NCI-H774 (cell line): ENCODE measurements around the gene EXOSC2.
"Not testable (repeated sequence)": the region's sequence is repeated elsewhere in the genome, so short reads cannot be mapped to it uniquely, and the experiment has no call there.

Experiments used
- DNase-seq: peaks from one replicate; lab custom pipeline; 2025; lab: John Stamatoyannopoulos, UW

Gene EXOSC2

DNA sequence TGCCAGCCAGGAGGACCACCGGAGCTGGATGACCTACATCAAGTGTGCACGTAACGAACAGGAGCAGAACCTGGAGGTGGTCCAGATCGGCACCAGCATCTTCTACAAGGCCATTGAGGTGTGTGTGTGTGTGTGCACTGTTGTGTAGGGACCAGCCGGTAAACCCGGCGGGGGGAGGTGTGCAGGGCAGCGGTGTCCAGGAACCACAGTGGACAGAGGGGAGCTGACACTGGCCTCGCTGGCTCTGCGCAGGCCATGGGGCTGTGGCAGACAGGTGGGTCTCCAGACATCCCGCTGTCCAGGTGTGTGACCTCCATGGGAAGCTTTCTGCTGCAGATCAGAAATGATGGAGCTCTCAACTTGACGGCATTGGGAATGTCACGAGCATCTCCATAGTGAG, 25.4 kb upstream of the EXOSC2 start:
- DNase-seq, result no peak

DNA sequence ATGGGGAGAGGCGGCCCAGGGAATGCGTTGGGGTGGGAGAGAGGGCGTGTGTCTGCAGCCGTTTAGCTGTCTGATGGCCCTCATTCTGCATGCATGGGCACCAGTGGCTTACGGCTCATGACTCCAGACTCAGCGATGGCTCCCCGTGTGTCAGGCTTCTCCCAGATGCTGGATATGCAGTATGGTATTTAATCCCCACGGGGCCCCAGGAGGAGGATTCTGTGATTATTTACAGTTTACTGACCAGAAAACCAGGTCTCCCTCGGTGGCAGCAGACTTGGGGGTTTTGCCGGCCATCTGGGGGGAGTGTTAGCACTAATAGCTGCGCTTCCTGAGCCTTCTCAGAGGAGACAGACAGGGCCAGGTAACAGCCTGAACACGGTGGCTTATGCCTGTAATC, 24.9 kb upstream of the EXOSC2 start:
- no peak for DNase-seq

- DNase-seq, result no peak
These were observed 23.6 kb upstream of the EXOSC2 start for GRCh38 chr9:130669965-130670364.

GRCh38 chr9:130670644-130671043, 22.9 kb upstream of the EXOSC2 start:
- no peak for DNase-seq

GRCh38 chr9:130672466-130672865, 21.1 kb upstream of the EXOSC2 start:
- DNase-seq, result no peak

- DNase-seq, result no peak
These were observed 20.5 kb upstream of the EXOSC2 start for GRCh38 chr9:130672933-130673615.

GRCh38 chr9:130675396-130675795, 18.2 kb upstream of the EXOSC2 start:
- DNase-seq, result no peak

- no peak for DNase-seq
These were observed 16.3 kb upstream of the EXOSC2 start for GRCh38 chr9:130677252-130677651.

- peak; percentile 81 for DNase-seq
These were observed 12.5 kb upstream of the EXOSC2 start for GRCh38 chr9:130680836-130681768.

GRCh38 chr9:130681769-130682420, 11.7 kb upstream of the EXOSC2 start:
- DNase-seq, result no peak

- DNase-seq, result peak; percentile 83
These were observed 11.0 kb upstream of the EXOSC2 start for GRCh38 chr9:130682421-130683121.

- no peak for DNase-seq
These were observed 8.5 kb upstream of the EXOSC2 start for GRCh38 chr9:130685104-130685503.

- not testable (repeated sequence) for DNase-seq
These were observed 7.6 kb upstream of the EXOSC2 start for GRCh38 chr9:130685945-130686344.

DNA sequence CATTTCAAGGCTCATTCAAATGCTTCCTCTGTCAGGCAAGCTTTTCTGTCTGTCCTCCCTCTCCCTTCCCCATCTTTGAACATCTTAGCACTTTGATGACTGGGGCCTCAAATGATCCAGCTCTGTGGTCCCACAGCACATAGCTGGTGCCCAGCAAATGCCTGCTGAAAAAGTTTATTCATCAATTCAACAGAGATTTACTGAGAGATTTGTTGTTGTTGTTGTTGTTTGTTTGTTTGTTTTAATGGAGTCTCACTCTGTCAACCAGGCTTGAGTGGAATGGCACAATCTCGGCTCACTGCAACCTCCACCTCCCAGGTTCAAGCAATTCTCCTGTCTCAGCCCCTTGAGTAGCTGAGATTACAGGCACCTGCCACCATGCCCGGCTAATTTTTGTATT, 6.0 kb upstream of the EXOSC2 start:
- no peak for DNase-seq

- DNase-seq, result no peak
These were observed 5.5 kb upstream of the EXOSC2 start for GRCh38 chr9:130688072-130688471.

- no peak for DNase-seq
These were observed 4.0 kb upstream of the EXOSC2 start for GRCh38 chr9:130689572-130689936.

DNA sequence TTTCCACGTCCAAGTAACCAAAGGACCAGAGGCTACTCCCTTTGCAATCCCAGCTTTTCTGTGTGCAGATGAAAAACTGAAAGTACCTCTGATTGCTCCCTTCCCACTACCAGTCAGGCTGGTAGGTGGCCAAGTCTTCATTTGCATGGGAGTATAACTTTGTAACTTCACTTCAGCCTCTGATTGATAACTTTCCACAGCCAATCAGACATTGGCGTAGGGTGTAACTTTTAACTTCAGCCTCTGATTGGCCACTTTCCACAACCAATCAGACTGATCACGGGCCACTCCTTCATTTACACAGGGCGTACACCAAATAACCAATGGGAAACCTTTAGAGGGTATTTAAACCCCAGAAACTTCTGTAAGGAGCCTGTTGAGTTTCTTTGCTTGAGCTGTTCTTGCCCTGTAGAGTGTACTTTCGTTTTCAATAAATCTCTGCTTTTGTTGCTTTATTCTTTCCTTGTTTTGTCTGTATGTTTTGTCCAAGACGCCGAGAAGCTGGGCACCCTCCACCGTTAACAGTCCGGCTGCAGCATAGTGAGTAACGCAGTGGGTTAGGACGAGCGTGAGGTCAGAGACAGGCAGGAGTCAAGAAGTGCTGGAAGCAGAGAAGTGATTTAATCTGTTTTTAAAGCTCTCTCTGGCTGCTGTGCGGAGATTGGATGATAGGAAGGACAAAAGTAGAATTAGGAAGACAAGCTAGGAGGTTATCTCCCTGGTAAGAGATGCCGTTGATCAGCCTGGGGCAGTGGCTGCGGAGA, 3.5 kb upstream of the EXOSC2 start:
- DNase-seq, result peak; percentile 95

- no peak for DNase-seq
These were observed 1.3 kb upstream of the EXOSC2 start for GRCh38 chr9:130692321-130692720.

DNA sequence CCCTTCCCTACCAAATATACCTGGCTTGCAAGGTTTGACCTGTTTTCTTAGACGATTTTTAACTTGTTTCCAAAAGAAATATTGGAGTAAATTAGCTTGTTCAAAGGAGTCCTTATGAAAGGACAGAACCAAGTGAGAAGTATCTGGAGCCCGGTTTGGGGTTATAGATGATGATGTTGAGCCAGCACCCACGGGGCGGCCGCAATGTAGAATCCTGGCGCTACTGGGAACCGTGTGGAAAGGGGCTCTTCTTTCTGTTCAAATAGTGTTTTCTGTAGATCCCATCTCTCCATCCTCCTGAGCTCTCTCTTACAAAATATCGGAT, 517 bp upstream of the EXOSC2 start:
- no peak for DNase-seq

GRCh38 chr9:130694205-130694604, 625 bp downstream of the EXOSC2 start:
- no peak for DNase-seq

GRCh38 chr9:130696139-130696650, 2.6 kb downstream of the EXOSC2 start:
- DNase-seq, result no peak
